Spleen (tissue), 11 donors: ENCODE data around the gene IFI44L. TPM values are rescaled to one million over a fixed set of nuclear protein-coding genes. Genes with fewer than 3 reads are reported as not detected.

ENCODE experiments used
- DNase-seq: peaks from one replicate; pipeline ENCODE4 v3.0.0-alpha.2; 2020
- H3K27ac ChIP-seq, 8 donors: fragments of 200-600 bp; sonication (generic) in 7 of 8; 1 replicate in 4 of 8; 2 replicates in 4 of 8; pipeline versions ENCODE4 v1.5.0 to v1.8.0; 2016 to 2021; ENCODE audit warnings: inconsistent platforms in 4 of 8, mild to moderate bottlenecking in 4 of 8, moderate library complexity in 1 of 8
- H3K27me3 ChIP-seq, 7 donors: fragments of 200-600 bp; sonication (generic) in 6 of 7; replicated peaks in 1 of 7; 1 replicate in 4 of 7; 2 replicates in 3 of 7; pipeline versions ENCODE4 v1.5.0 to v1.8.0; 2016 to 2021; ENCODE audit warnings: inconsistent platforms in 3 of 7, mild to moderate bottlenecking in 1 of 7
- H3K36me3 ChIP-seq, 6 donors: fragments of 200-600 bp; sonication (generic) in 5 of 6; 1 replicate in 4 of 6; 2 replicates in 2 of 6; pipeline versions ENCODE4 v1.5.0 to v1.8.0; 2016 to 2021; ENCODE audit warnings: inconsistent platforms in 2 of 6
- H3K4me1 ChIP-seq, 6 donors: fragments of 200-600 bp; sonication (generic) in 5 of 6; 1 replicate in 3 of 6; 2 replicates in 3 of 6; pipeline versions ENCODE4 v1.5.0 to v1.8.0; 2016 to 2021; ENCODE audit warnings: inconsistent platforms in 3 of 6
- H3K4me3 ChIP-seq, 8 donors: fragments of 200-600 bp; sonication (generic) in 7 of 8; 1 replicate in 4 of 8; 2 replicates in 4 of 8; pipeline versions ENCODE4 v1.5.0 to v1.8.0; 2016 to 2021; ENCODE audit warnings: inconsistent platforms in 4 of 8, mild to moderate bottlenecking in 4 of 8, moderate library complexity in 2 of 8
- H3K9me3 ChIP-seq, 8 donors: fragments of 200-600 bp; sonication (generic) in 7 of 8; 1 replicate in 4 of 8; 2 replicates in 4 of 8; pipeline versions ENCODE4 v1.5.0 to v1.8.0; 2016 to 2021; ENCODE audit warnings: inconsistent platforms in 4 of 8
- POLR2A ChIP-seq, 3 donors: fragments of 450-650 bp; IDR thresholded peaks; one replicate each; pipeline ENCODE4 v1.5.1; 2017; ENCODE audit warnings: antibody characterized with exemption in 3 of 3, mild to moderate bottlenecking in 1 of 3
- POLR2AphosphoS5 ChIP-seq, 3 donors: sonication (generic); formaldehyde crosslinking; IDR thresholded peaks; one replicate each; pipeline ENCODE4 v1.5.1; 2017; ENCODE audit warnings: antibody characterized with exemption in 3 of 3
- WGBS, 5 donors: extraction: QIAGEN DNeasy Blood & Tissue Kit in 3 of 5; methylation state at CpG; one replicate each; pipeline versions ENCODE4 v1.1.5 to v1.1.7; 2013 to 2018; 5-methylcytosine and 5-hydroxymethylcytosine counted together
- intact Hi-C: fragments of 100-400 bp; cut with DNase I; formaldehyde crosslinking; loops from one replicate; pipeline ENCODE4 v1.15.0; 2023; ENCODE audit warnings: low total_unique reads
- polyA plus RNA-seq, 3 donors: library from polyadenylated mRNA; stranded (reverse); fragments of 200-250 nt; gene quantifications; one replicate each; pipeline ENCODE4 v1.2.1, GENCODE V29; 2013
- total RNA-seq, 7 donors: library from RNA; depleted of rRNA in 3 of 7; stranded (reverse); fragments of >200 nt in 3 of 7; fragmentation: NEBNext Ultra II Directional in 4 of 7; extraction: Animal tissue kit (Norgen Biotek cat#: 25700) in 4 of 7; gene quantifications; one replicate each; pipeline versions ENCODE4 v1.1.0 to v1.2.1, GENCODE V29; 2016 to 2021
- TF ChIP-seq, protein P1 (sequence below), 11 experiments: fragments of 200-600 bp in 7 of 11; fragments of 450-650 bp in 4 of 11; sonication (generic) in 4 of 11; IDR thresholded peaks in 8 of 11; conservative IDR thresholded peaks in 3 of 11; 1 replicate in 7 of 11; 2 replicates in 4 of 11; pipeline versions ENCODE4 v1.4.0 to v1.8.0; 2016 to 2021; ENCODE audit warnings: antibody characterized with exemption in 11 of 11, inconsistent platforms in 4 of 11, mild to moderate bottlenecking in 1 of 11
- donor health status: healthy with polysubstance abuse.
- donor health status: DM: no; HTN: no; CAD: no; lungs with moderate emphysema.
- donor health status: DM: no; HTN: no; CAD: no.
- donor health status: Bipolar disorder and iron deficiency.
- donor health status: healthy.
- donor health status: DM: no; HTN: no; CAD: no.
- donor health status: DM: yes; HTN: yes; CAD: no.

The IFI44L gene
- total and polyA plus RNA-seq, 10 donors: 10.3 to 60.3 (median 27.6) TPM

DNA sequence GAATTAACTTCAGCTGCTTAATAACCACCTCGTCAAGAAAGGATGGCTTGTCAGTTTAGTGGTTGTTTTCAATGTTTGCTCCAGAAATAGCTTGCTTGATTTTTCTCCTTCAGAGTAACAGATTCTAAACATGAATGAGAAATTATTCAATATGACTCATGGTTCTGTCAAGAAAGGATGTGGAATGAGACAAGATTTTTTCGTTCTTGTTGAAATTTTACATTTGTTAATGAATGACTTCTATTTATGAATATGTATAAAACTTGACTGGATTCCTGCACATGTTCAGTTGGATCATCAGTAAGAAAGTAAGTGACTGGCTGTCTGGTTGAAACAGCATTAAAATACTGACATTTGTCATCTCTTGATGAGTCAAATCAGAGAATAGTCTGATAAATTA lies 67.7 kb downstream of the IFI44L start:
- no peak for TF ChIP-seq POLR2AphosphoS5 (IDR thresholded peaks at IDR 0.05)
- TF ChIP-seq, protein P1, sequence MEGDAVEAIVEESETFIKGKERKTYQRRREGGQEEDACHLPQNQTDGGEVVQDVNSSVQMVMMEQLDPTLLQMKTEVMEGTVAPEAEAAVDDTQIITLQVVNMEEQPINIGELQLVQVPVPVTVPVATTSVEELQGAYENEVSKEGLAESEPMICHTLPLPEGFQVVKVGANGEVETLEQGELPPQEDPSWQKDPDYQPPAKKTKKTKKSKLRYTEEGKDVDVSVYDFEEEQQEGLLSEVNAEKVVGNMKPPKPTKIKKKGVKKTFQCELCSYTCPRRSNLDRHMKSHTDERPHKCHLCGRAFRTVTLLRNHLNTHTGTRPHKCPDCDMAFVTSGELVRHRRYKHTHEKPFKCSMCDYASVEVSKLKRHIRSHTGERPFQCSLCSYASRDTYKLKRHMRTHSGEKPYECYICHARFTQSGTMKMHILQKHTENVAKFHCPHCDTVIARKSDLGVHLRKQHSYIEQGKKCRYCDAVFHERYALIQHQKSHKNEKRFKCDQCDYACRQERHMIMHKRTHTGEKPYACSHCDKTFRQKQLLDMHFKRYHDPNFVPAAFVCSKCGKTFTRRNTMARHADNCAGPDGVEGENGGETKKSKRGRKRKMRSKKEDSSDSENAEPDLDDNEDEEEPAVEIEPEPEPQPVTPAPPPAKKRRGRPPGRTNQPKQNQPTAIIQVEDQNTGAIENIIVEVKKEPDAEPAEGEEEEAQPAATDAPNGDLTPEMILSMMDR (IDR thresholded peaks at IDR 0.05 in 8 of 11, conservative IDR thresholded peaks at IDR 0.05 in 3 of 11): no peak
- TF ChIP-seq POLR2A (IDR thresholded peaks at IDR 0.05): no peak
- Histone ChIP-seq H3K4me3 (no peak overlapping the region), H3K4me1 (no peaks in the 10 kb centered on the region), H3K27ac (no peak overlapping the region), H3K36me3 (no peaks in the 10 kb centered on the region), H3K27me3 (no peaks in the 10 kb centered on the region), H3K9me3 (no peaks in the 10 kb centered on the region)
- 64 to 86% (median 70%) methylated on average over 2 of the region's 2 CpGs for WGBS, 5 donors
- intact Hi-C loops: no loop called here
- no peak for DNase-seq

DNA sequence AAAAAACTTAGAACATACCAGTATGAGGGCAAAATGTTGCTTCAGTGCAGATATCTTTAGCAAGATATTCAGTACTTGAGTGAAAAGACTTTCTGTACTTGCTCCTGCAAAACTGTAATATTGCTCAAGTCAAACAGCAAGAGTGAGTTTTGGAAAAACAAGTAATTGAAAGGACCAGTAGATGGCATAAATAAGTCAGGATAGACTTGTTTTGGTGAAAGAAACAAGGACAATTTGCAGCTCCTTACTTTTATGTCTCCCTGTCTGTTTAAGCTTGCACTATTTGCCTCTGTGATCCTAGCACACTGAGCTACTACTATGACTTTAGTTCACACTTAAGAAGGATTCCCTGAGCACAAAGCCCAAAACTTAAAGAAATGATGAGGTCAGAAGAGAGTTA lies 68.4 kb downstream of the IFI44L start:
- intact Hi-C loops: no loop called here
- H3K4me3 ChIP-seq: no peak overlapping the region
- DNase-seq: no peak

DNA sequence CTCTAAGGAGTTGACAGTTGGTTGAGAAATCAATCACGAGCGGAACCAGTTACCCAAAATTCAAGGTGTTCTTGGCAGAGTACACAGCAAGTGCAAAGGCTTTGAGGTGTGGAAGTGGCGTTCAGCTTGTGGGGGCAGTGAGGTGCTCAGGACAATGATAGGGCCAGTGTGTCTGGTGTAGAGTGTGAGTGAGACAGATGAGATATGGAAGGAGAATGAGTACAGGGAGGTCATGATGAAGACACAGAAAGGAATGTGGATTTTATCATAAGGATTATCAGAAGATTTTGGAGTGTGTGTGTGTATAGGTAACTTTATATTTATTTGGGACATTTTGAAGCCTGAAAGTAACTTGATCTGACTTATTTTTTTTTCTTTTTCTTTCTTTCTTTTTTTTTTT lies 70.3 kb downstream of the IFI44L start:
- Histone ChIP-seq H3K4me1 (no peaks in the 10 kb centered on the region), H3K9me3 (no peaks in the 10 kb centered on the region), H3K27ac (no peak overlapping the region), H3K36me3 (no peaks in the 10 kb centered on the region), H3K4me3 (no peak overlapping the region), H3K27me3 (no peaks in the 10 kb centered on the region)
- WGBS, 5 donors: 79 to 92% (median 85%) methylated on average over 3 of the region's 3 CpGs
- intact Hi-C loops: no loop called here
- DNase-seq: no peak
- TF ChIP-seq POLR2AphosphoS5 (IDR thresholded peaks at IDR 0.05) (no peak), POLR2A (IDR thresholded peaks at IDR 0.05) (no peak)
- TF ChIP-seq, protein P1 (IDR thresholded peaks at IDR 0.05 in 8 of 11, conservative IDR thresholded peaks at IDR 0.05 in 3 of 11): no peak

More for the DNA sequence above, 68.4 kb downstream of the IFI44L start:
- Histone ChIP-seq H3K36me3 (no peaks in the 10 kb centered on the region), H3K27ac (no peak overlapping the region), H3K4me1 (no peaks in the 10 kb centered on the region), H3K27me3 (no peaks in the 10 kb centered on the region), H3K9me3 (no peaks in the 10 kb centered on the region)
- TF ChIP-seq POLR2A (IDR thresholded peaks at IDR 0.05) (no peak), POLR2AphosphoS5 (IDR thresholded peaks at IDR 0.05) (no peak)
- TF ChIP-seq, protein P1 (IDR thresholded peaks at IDR 0.05 in 8 of 11, conservative IDR thresholded peaks at IDR 0.05 in 3 of 11): no peak

DNA sequence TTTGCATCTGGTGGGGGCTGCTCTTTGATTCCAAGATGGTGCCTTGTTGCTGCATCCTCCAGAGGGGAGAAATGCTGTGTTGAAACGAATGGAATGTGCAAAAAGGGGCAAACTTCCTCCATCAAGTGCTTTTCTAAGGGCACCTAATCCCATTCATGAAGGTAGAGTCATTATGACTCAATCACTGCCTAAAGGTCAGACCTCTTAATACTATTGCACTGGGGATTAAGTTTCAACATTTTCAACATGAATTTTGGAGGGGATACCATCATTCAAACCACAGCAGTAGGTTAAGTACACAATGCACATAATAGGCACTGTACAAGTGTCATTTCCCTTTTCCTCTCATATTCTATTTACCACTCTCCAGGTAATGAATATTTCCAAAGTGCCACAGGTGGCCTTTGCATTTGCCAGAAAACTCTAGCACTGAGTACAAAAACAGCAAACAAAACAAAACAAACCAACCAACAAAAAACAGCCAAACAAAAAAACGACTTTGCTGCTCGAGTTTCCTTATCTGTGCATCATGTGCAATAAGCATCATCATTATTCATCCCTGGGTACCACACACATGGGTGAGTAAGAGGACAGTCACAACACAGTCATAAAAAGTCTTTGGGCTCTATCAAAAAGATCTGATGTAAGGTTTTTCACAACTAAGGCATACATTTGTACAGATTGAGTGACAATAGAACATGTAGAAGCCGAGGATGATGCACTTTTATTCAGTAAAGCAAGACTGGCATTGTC lies 71.9 kb downstream of the IFI44L start:
- H3K4me1 ChIP-seq: no peaks in the 10 kb centered on the region
- DNase-seq: no peak
- no peaks in the 10 kb centered on the region for H3K36me3 ChIP-seq
- no peaks in the 10 kb centered on the region for H3K27me3 ChIP-seq
- 54 to 74% (median 57%) methylated on average over 4 of the region's 4 CpGs for WGBS, 5 donors
- H3K9me3 ChIP-seq: no peaks in the 10 kb centered on the region
- no peak overlapping the region for H3K27ac ChIP-seq
- intact Hi-C loops: no loop called here
- TF ChIP-seq POLR2A (IDR thresholded peaks at IDR 0.05) (no peak), POLR2AphosphoS5 (IDR thresholded peaks at IDR 0.05) (no peak)
- TF ChIP-seq, protein P1 (IDR thresholded peaks at IDR 0.05 in 8 of 11, conservative IDR thresholded peaks at IDR 0.05 in 3 of 11): no peak
- H3K4me3 ChIP-seq: no peak overlapping the region

Other genes starting within 250 kb of the IFI44L start
- gene PTGFR, start 129.5 kb upstream of the IFI44L start, total RNA-seq: 1 to 10 TPM in 1 of 7 donors, under 1 TPM in 6; 0.30 to 2.4 (median 0.57) TPM
- under 1 TPM; 0.28 to 0.42 (median 0.32) TPM for gene PTGFR, start 129.5 kb upstream of the IFI44L start, polyA plus RNA-seq
- gene IFI44, start 29.4 kb downstream of the IFI44L start, total RNA-seq: 10 to 100 TPM; 32.3 to 96.1 (median 76.0) TPM
- gene IFI44, start 29.4 kb downstream of the IFI44L start, polyA plus RNA-seq: 100 to 1,000 TPM in 1 of 3 donors, 10 to 100 TPM in 2; 45.0 to 107 (median 93.4) TPM